ENCODE results near the gene ZFAND2B. TPM values are rescaled to one million over a fixed set of nuclear protein-coding genes. Genes with fewer than 3 reads are reported as not detected.

Gene ZFAND2B
- total and polyA plus RNA-seq, 9 donors = 14.3 to 45.6 (median 32.1) TPM

DNA sequence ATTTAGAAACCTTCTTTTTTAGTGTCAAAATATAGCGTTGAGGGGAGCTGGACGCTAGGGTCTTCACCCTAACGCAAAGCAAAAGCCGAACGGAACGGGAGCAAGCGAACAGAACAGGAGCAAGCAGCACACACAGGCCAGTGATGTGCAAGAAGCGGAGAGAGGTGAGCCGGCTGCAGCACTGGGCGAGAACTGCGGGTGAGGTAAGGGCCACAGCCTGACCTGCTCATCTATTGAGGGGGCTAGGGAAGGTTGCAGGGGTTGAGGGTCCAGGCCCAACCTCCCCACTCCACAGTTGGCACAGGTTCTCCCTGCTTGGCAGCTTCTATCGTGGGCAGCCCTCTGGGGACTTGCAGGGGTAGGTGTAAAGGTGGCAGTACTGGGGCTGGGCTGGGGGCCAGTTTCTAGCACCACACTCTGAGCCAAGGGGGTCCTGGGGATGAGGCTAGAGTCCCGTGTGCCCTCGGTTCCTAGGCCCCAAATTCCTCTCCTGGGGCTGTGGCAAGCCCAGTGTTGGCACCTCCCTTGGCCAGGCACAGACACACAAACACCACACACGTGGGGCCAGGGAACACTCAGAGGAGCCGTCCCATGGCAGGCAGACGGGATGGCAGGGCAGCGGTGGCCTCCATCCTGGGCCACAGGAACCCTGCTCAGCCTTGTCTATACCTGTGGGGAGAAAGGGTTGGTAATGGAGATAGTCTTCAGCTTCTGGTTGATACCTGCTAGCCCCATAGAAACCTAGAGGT is 13.4 kb downstream of the ZFAND2B start:
- WGBS, 3 donors = 80 to 88% (median 86%) methylated on average over 18 of the region's 18 CpGs
- no peaks in the 10 kb centered on the region for H3K36me3 ChIP-seq
- TF ChIP-seq POLR2A (IDR thresholded peaks at IDR 0.05) (no peak), EP300 (IDR thresholded peaks at IDR 0.05) (no peak), CTCF (IDR thresholded peaks at IDR 0.05) (no peak)
- H3K27me3 ChIP-seq = no peaks in the 10 kb centered on the region
- intact Hi-C loops (cut with DNase I) = loop anchor here in 2 of 4 donors (5.0 kb wide), 2 partner anchors 38 to 43 kb away; partner anchors contain the start of genes CNPPD1 (in 1 of the 2) and RETREG2 (in 1 of the 2)
- peak in 3 of 5 donors; percentile 45 to 50 (median 48) for DNase-seq
- no peaks in the 10 kb centered on the region for H3K9me3 ChIP-seq
- peaks cover 2% of the 10 kb centered on the region for H3K4me1 ChIP-seq (ENCODE audit: insufficient read depth)
- peak overlapping the region in 1 of 2 donors; percentile 88 for H3K27ac ChIP-seq
- H3K4me3 ChIP-seq = no peak overlapping the region

GRCh38 chr2:219220652-219221402 is 14.2 kb downstream of the ZFAND2B start:
- no peaks in the 10 kb centered on the region for H3K9me3 ChIP-seq
- H3K27ac ChIP-seq = no peak overlapping the region
- peaks cover 2% of the 10 kb centered on the region for H3K4me1 ChIP-seq (ENCODE audit: insufficient read depth)
- TF ChIP-seq POLR2A (IDR thresholded peaks at IDR 0.05) (no peak), EP300 (IDR thresholded peaks at IDR 0.05) (no peak), CTCF (IDR thresholded peaks at IDR 0.05) (no peak)
- H3K36me3 ChIP-seq = no peaks in the 10 kb centered on the region
- no peaks in the 10 kb centered on the region for H3K27me3 ChIP-seq
- intact Hi-C loops (cut with DNase I) = no loop called here
- no peak overlapping the region for H3K4me3 ChIP-seq
- 85 to 90% (median 86%) methylated on average over 19 of the region's 19 CpGs for WGBS, 3 donors
- peak in 3 of 5 donors; percentile 42 to 58 (median 51) for DNase-seq

DNA sequence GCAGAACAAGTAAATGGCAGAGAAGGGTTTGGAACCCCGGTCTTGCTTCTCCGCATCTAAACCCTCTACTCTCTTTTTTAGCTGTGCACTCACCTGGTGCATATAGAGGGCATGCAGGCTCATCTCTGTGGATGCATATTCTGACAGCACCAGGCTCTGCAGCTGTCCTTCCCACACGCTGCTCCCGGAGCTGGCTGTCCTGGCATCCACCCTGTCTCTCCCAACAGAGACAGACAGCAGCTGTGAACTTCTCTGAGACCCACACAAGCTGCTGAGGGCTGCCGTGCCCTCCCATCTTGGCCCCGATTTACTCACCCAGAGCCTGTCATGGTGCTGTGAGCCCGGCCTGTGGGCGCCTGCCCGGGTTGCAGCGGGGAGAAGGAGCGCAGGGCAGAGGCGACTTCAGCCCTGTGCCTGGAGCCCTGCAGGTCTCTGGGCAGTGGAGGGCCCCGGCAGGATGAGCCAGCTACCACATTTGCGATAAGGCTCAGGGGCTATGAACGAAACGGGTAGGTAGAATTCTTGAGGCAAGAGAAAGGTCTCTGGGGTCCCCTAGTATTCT is 15.5 kb downstream of the ZFAND2B start:
- DNase-seq = no peak
- H3K4me1 ChIP-seq (ENCODE audit: insufficient read depth) = peaks cover 2% of the 10 kb centered on the region
- no peaks in the 10 kb centered on the region for H3K36me3 ChIP-seq
- WGBS, 3 donors = 88 to 92% (median 88%) methylated on average over 16 of the region's 16 CpGs
- TF ChIP-seq POLR2A (IDR thresholded peaks at IDR 0.05) (no peak), EP300 (IDR thresholded peaks at IDR 0.05) (no peak)
- H3K27me3 ChIP-seq = no peaks in the 10 kb centered on the region
- no peaks in the 10 kb centered on the region for H3K9me3 ChIP-seq
- H3K27ac ChIP-seq = no peak overlapping the region
- intact Hi-C loops (cut with DNase I) = no loop called here
- no peak overlapping the region for H3K4me3 ChIP-seq

DNA sequence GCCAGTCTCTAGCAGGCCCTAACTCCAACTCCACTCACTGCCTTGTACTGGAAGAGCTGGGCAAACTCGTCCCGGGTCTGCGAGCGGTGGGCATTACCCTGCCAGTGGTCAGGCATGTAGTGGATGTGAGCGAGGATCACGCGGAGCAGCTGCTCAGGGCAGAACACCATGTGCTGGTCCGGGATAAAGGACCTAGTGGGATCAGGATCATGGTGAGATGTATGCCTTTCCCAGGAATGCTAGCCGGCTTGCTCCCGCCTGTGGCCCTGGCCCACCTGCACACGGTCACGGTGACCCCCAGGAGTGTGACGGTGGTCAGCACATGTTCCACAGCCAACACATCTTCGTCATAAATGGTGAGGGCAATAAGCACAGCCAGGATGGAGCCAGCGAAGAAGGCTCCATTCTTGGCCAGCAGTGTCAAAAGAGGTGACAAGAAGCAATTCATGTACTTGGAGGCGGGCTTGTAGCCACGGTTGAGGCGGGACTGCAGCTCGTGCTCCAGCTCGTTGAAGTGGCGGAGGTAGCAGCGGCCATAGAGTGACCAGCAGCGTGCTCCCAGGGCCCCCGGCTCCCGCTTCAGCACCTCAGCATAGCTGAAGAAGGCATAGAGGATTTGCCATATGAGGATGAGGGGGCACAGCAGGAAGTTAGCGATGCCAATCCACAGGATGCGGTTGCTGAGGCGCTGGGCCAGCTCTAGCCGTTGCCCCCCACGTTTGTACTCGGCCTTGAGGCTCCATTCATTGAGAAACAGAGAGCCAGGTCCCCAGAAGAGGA is 17.4 kb downstream of the ZFAND2B start:
- H3K36me3 ChIP-seq = no peaks in the 10 kb centered on the region
- H3K4me1 ChIP-seq (ENCODE audit: insufficient read depth) = peaks cover 10% of the 10 kb centered on the region

More for the DNA sequence above, 17.4 kb downstream of the ZFAND2B start:
- H3K4me3 ChIP-seq = no peak overlapping the region
- H3K9me3 ChIP-seq = no peaks in the 10 kb centered on the region
- H3K27ac ChIP-seq = no peak overlapping the region
- H3K27me3 ChIP-seq = no peaks in the 10 kb centered on the region
- DNase-seq = no peak
- intact Hi-C loops (cut with DNase I) = no loop called here
- WGBS, 3 donors = 88 to 91% (median 90%) methylated on average over 30 to 31 of the region's 31 CpGs
- TF ChIP-seq POLR2A (IDR thresholded peaks at IDR 0.05) (no peak), EP300 (IDR thresholded peaks at IDR 0.05) (no peak), CTCF (IDR thresholded peaks at IDR 0.05) (no peak)
